ENCODE data around the gene LPXN.

Gene LPXN

DNA sequence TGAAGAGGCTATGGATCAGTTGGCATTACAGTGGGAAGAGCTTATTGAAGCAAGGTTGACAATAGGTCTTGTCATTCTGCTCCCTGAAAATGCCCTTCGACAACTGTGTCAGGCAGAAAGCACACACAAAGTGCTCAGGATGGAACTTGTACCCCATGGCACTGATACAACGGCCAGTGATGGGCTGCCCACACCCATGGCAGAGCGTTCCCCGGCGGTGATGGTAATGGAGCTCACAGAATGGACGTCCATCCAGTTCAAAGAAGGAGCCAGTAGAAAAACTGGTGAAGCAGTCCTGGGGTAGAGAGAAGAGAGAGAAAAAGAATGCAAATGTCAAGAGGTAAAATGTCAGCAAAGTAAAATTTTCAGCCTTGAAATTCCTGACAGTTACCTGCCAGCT is 48.2 kb downstream of the LPXN start:
- Histone ChIP-seq H3K27ac (ENCODE audit: low read depth, low read length, poor library complexity, severe bottlenecking) (no peak overlapping the region), H3K9me2 (ENCODE audit: low read depth, low read length) (no peaks in the 10 kb centered on the region), H2AFZ (ENCODE audit: low read length) (no peak overlapping the region), H3K4me2 (ENCODE audit: low read length) (no peak overlapping the region), H3K27me3 (ENCODE audit: insufficient read depth, low read length) (no peaks in the 10 kb centered on the region), H3K36me3 (ENCODE audit: insufficient read depth, low read length) (peaks cover 71% of the 10 kb centered on the region), H3K9me3 (ENCODE audit: low read length) (no peaks in the 10 kb centered on the region), H3K9ac (ENCODE audit: low read length) (no peak overlapping the region), H3K79me2 (ENCODE audit: insufficient read depth, low read length) (no peaks in the 10 kb centered on the region), H4K20me1 (ENCODE audit: insufficient read depth, low read length) (no peaks in the 10 kb centered on the region), H3F3A (ENCODE audit: insufficient read depth, low read length) (peaks cover 10% of the 10 kb centered on the region; the same call in 1 of the 2 replicates), H3K4me1 (ENCODE audit: insufficient read depth, low read length, severe bottlenecking) (peaks cover 18% of the 10 kb centered on the region), H3K4me3 (ENCODE audit: low read depth, low read length, poor library complexity, severe bottlenecking) (no peak overlapping the region)
- no peak for TF ChIP-seq EZH2 (IDR thresholded peaks at IDR 0.05; ENCODE audit: borderline replicate concordance, low read length)
- TF ChIP-seq CTCF (IDR thresholded peaks at IDR 0.05; ENCODE audit: low read length) = no peak

GRCh38 chr11:58526721-58527120 is 48.9 kb downstream of the LPXN start:
- TF ChIP-seq CTCF (IDR thresholded peaks at IDR 0.05; ENCODE audit: low read length) (no peak), EZH2 (IDR thresholded peaks at IDR 0.05; ENCODE audit: borderline replicate concordance, low read length) (no peak)
- peaks cover 10% of the 10 kb centered on the region; the same call in 1 of the 2 replicates for H3F3A ChIP-seq (ENCODE audit: insufficient read depth, low read length)
- H3K4me2 ChIP-seq (ENCODE audit: low read length) = no peak overlapping the region
- no peaks in the 10 kb centered on the region for H3K79me2 ChIP-seq (ENCODE audit: insufficient read depth, low read length)
- H3K9ac ChIP-seq (ENCODE audit: low read length) = no peak overlapping the region
- no peaks in the 10 kb centered on the region for H3K9me3 ChIP-seq (ENCODE audit: low read length)
- H4K20me1 ChIP-seq (ENCODE audit: insufficient read depth, low read length) = no peaks in the 10 kb centered on the region
- peaks cover 65% of the 10 kb centered on the region for H3K36me3 ChIP-seq (ENCODE audit: insufficient read depth, low read length)
- no peaks in the 10 kb centered on the region for H3K9me2 ChIP-seq (ENCODE audit: low read depth, low read length)
- no peak overlapping the region for H3K27ac ChIP-seq (ENCODE audit: low read depth, low read length, poor library complexity, severe bottlenecking)
- H3K27me3 ChIP-seq (ENCODE audit: insufficient read depth, low read length) = no peaks in the 10 kb centered on the region
- peaks cover 18% of the 10 kb centered on the region for H3K4me1 ChIP-seq (ENCODE audit: insufficient read depth, low read length, severe bottlenecking)
- H2AFZ ChIP-seq (ENCODE audit: low read length) = no peak overlapping the region
- no peak overlapping the region for H3K4me3 ChIP-seq (ENCODE audit: low read depth, low read length, poor library complexity, severe bottlenecking)

DNA sequence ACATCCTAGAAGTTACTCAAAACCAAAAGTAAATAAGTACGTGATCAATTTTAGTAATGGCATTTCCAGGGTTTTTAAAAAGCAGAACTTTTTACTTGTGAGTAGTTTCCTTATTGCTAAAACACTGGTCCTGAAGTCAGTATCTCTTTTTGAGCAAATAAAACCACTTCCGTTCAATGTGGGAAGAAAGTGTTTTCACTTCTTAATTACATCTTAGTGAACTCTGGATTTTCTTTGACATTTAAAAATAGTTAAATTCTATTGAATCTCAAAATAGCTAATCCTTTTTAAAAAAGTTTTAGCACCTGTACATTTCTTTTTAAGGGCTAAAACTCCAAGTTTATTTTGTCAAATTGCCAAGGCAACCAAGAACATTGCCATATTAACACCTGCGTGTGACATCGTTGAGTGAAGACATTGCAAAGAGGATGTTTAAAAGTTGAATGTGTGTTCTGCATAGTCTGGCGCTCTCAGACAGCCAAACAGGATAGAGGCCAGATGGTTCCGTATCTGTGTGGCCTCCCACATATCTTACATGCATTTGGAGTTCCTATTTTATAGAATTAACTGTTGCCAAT is 50.5 kb downstream of the LPXN start:
- Histone ChIP-seq H3K9ac (ENCODE audit: low read length) (no peak overlapping the region), H2AFZ (ENCODE audit: low read length) (no peak overlapping the region), H3K27ac (ENCODE audit: low read depth, low read length, poor library complexity, severe bottlenecking) (peak overlapping the region; percentile 50)

More for the DNA sequence above, 50.5 kb downstream of the LPXN start:
- TF ChIP-seq EZH2 (IDR thresholded peaks at IDR 0.05; ENCODE audit: borderline replicate concordance, low read length) (no peak), CTCF (IDR thresholded peaks at IDR 0.05; ENCODE audit: low read length) (no peak)
- Histone ChIP-seq H3K9me2 (ENCODE audit: low read depth, low read length) (no peaks in the 10 kb centered on the region), H3K36me3 (ENCODE audit: insufficient read depth, low read length) (peaks cover 51% of the 10 kb centered on the region), H3F3A (ENCODE audit: insufficient read depth, low read length) (peaks cover 10% of the 10 kb centered on the region; the same call in 1 of the 2 replicates), H3K4me1 (ENCODE audit: insufficient read depth, low read length, severe bottlenecking) (peaks cover 18% of the 10 kb centered on the region), H3K79me2 (ENCODE audit: insufficient read depth, low read length) (no peaks in the 10 kb centered on the region), H3K27me3 (ENCODE audit: insufficient read depth, low read length) (no peaks in the 10 kb centered on the region), H3K4me2 (ENCODE audit: low read length) (no peak overlapping the region), H3K9me3 (ENCODE audit: low read length) (no peaks in the 10 kb centered on the region), H3K4me3 (ENCODE audit: low read depth, low read length, poor library complexity, severe bottlenecking) (no peak overlapping the region), H4K20me1 (ENCODE audit: insufficient read depth, low read length) (no peaks in the 10 kb centered on the region)

Measured in OCI-LY1 (cell line).